NOMO-1 treated with dmso at 0.1 percent for 144 hours (cell line): Measurements from ENCODE around the gene UBE2E1.

ENCODE experiments used
- DNase-seq: peaks from one replicate; lab custom pipeline; 2025; ENCODE audit not compliant: unreplicated experiment; lab: John Stamatoyannopoulos, UW

The UBE2E1 gene

DNA sequence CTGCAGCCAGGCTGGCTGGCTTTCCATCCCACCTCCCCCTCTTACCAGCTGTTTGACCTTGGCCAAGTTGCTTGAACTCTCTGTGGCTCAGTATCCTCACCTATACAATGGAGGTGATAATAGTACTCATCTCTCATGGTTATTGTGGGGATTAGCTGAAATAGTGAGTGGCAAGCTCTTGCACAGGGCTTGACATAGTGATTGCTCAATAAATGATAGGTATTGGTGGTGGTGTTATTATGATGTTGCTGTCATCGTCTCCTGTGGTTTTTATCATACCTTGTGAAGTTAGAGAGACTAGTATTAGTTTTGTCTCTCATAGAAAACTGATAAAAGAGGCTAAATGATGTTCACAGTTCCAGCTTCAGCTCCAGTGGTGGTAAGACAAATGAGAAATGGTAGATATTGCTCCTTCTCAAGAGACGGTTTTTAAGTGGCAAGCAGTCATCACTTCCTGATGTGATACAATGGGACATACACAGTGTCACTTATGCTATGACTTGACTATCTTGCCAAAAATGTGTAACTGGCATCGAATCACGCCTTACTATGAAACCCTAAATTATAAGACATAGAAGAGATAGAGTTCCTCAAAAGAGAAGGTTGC lies 12.1 kb upstream of the UBE2E1 start:
- DNase-seq = no peak

DNA sequence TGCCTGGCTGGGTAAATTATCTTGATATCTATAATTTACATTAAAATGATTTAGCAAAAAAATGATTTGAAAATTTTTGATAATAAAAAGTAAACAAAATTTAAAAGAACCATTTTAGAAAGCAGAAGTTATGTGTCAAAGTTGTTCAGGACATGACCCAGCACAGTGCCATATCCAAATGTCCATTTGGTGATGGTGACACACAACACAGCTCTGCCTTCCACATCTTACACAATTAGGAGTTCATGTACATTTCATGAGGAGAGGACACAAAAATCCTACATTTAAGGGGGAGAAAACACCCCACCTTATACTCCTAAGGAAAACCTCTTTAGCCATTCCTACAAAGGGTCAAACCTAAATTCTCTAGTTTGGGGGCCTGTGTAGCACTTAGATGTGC lies 10.7 kb upstream of the UBE2E1 start:
- DNase-seq = no peak

DNA sequence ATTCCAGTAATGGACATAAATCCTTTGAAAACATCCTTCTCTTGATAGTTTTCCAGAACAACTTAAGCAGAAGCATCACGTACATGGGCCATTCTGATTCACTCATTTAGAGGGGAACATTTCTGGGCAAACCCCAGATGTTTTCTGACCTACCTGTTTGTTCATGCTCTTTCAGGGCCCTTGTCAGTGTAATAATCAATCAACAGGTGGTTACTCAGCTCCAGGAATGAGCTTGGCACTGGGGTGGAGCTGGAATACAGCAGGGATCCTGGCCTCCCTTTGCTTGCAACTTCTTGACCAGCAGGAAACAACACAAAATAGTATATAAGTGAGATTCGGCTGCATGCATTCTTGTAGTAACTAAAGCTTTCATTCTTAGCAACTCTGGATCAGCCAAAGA lies 9.2 kb upstream of the UBE2E1 start:
- DNase-seq = no peak

DNA sequence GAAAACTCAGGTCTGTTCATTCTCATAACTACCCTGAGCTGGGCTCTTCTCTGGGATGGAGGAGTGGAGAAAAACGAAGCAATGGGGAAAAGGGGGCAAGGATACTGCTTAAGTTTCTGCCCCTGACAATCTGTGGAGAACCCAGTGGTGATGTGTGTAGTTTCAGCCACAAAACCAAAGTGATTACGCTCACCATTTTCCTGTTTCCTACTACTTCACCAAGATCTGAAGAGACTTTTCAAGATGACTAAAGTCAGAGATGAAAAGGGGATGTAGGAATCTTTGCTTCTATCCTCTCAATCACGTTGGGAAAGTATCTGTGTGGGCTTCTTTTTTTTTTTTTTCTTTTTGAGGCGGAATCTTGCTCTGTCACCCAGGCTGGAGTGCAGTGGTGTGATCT lies 8.3 kb upstream of the UBE2E1 start:
- DNase-seq = no peak

DNA sequence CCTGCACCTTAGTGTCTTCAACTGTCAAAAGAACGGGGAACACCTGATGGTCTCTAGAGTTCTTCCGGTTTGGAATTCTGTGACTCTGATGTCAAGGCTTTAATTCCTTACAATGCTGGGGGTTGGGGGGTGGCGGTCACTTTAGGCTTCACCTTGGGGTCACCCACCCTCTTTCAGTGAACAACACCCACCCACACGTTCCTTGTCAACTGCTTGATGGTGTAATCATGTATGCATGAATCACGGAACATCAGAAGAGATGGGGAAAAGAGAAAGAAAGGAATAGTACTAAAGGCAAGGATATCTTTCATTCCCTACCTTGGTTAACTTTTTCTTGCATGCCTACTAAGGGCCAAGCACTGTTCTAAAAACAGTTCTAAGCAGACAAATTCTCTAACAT lies 7.3 kb upstream of the UBE2E1 start:
- no peak for DNase-seq

DNA sequence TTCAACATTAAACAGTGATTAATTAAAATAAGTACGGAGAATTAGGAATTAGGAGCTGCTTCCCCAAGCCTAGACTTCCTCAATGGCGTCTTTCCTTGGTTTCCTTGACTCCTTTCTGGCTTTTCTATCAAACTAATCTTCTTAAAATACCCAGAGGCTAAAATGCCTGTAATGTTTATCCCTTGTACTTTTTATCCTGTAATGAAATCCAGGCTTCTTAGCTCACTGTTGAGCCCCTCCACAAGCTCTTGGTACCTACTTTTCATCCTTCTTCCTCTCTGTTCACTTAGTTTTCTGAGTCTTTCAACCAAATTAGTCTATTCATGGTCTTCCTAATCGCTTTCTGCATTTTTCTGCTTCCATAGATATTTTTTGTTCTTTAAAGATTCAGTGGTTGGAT lies 6.9 kb upstream of the UBE2E1 start:
- no peak for DNase-seq

DNA sequence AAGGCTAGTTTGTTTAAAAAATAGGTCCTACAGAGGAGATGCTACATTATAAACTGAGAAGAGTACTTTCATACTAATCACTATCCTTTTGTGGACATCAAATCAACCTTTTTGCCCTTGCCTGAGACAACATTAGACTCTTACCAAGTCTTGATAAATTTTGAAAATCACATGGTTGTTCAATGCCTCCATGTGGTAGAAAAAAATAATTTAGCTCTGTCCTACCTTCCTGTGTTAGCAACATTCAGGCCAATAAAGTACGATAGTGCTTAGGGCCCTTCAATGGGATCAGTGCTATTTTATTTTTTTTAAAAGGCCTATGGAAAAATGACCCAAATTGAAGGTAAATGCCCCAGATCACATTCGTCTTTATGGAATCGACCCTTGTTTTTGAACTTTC lies 5.0 kb upstream of the UBE2E1 start:
- no peak for DNase-seq

DNA sequence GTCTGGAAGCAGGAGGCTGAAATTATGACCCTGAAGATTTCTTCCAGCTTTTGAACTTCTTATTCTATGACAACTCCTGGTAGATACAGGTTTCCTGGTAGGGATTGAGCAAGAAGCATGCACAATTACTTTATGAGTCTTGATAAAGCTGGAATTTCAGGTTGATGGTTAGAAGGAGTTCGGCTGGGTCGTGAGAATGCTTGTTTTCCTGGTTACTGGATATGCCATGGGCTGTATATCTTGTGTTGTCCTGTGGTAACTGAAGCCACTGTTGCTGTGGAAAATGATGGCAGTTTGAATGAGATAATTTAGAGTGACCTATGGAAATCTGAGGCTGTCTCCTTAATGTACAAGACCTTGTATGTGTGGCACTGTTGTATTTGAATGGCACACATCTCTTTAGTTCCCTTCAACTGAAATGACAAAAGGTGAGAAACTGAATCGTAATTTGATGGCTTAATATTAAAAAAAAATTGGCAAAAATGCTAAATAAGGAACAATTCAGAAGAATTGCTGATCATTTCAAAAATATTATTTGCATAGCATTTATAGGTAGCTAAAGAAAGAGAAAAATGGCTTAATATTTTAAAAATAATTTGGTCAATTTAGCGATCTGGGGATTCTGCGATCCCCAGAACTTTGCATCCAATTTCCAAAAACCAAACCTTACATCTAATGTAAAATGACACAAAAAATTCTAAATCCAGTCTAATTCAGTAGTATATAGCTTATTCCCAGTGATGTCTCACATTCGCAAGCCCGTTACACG lies 1.1 kb upstream of the UBE2E1 start:
- DNase-seq = no peak

DNA sequence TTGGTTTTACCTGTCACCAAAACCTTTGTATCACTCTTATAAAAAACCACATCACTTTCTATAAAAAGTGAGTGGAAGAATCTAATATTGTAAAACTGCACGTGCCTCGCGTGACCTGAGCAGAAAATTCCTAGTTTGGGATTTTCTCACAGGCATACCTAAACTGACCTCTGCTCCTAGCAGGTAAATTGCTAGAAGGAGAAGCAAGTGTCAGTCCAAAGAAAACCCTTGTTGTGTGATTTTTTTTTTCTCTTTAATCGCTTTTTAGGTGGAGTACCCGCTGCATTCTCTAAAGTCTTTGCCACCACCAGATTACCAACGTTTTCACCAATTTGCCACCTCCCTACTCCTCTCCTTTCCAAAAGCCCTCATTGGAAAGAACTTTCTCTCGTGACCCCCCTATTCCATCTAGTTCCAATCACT lies 534 bp upstream of the UBE2E1 start:
- DNase-seq = no peak

DNA sequence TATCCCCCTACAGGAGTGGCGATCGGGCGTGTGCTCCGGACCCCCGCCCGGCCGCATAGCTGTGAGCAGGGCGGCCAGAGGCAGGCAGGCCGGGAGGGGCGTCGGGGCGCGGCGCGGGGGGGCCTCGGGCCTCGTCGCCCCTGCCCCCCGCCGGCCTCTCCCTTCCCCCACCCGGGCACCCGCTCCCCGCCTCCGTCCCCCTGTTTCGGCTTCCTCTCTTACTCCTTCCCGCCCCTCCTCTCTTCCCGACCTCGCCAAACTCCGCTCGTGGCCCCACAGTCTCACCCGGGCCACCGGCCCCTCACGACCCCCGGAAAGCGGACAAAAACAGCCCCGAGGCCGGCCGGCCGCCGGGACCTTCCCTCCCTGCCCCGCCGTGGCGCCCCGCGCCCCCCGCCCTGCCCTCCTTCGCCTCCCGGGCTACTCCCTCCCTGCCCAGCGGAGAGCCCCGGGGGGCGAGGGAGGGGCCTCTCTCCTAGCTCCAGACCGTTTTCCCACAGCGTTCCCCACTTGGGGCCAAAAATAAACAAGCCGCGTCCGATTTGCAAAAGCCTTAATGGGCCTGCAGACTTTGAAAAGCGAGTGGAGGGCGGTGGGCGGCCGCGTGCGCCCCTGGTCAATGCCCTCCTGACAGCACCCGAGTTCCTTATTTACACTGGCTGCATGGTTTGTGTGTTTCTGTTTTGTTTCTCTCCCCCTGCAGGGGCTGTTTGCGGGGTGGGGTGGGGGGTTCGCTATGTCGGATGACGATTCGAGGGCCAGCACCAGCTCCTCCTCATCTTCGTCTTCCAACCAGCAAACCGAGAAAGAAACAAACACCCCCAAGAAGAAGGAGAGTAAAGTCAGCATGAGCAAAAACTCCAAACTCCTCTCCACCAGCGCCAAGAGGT lies 1.0 kb downstream of the UBE2E1 start:
- DNase-seq = no peak

DNA sequence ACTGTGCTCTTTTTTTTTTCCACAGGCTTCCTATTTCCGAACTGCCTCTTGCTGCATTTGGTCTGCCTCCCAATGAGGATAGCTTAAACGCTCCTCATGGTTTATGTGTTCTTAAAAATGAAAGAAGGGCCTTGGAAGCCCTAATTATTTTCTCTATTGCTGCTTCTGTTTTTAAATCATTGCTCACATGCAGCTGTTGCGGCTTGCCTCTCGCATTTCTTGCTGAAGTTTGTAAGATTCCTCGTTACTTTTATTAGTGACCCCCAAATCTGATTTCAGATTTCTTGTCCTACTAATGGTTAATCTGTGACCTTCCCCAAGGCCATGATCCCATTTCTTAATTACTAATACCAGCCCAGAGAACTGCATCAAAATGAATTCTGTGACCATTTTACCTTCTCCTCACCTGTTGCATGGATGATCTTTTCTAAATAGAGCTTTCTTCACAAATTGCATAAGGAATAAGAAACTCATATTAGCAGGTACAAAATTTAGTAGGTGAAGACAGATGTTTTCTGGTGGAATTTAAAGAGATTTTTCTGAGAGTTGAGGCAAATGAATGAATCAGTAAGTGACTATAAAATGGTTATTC lies 1.8 kb downstream of the UBE2E1 start:
- DNase-seq = no peak

DNA sequence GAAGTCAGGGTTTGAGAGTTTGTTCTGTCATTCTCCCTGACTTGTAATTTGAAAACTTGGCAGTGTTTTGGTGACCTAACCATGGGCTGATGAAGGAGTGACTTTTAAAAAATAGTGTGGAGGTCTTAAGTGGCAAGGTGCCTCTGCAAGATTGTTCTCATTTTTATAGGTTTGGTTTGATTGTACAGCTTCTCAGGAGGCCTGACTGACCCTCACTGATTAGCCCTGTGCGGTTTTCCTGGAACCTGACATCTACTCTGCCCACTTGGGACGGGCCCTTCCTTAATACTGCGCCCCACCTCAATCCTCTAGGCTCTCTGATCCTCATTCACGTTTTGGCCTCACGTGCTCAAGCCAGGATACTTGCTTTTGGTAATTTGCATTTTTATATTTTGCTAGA lies 2.8 kb downstream of the UBE2E1 start:
- no peak for DNase-seq

DNA sequence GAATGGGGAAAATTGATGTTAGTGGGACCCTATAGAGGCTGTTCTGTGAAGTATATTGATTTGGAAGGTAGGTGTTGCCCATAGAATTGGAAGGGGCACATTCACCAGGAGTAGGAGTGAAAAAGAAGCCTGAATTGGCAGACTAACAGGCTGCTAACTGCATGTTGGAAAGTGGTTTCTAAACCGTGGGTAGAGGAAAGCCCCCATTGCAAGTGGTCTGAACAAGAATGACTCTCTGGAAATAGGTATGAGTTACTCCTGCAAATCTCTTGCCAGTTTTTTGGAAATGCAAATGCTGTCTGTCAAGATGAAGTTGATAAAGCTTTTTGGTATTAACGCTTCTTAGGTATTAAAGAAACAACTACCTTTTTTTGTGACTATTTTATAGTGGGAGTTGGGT lies 3.5 kb downstream of the UBE2E1 start:
- DNase-seq = no peak

DNA sequence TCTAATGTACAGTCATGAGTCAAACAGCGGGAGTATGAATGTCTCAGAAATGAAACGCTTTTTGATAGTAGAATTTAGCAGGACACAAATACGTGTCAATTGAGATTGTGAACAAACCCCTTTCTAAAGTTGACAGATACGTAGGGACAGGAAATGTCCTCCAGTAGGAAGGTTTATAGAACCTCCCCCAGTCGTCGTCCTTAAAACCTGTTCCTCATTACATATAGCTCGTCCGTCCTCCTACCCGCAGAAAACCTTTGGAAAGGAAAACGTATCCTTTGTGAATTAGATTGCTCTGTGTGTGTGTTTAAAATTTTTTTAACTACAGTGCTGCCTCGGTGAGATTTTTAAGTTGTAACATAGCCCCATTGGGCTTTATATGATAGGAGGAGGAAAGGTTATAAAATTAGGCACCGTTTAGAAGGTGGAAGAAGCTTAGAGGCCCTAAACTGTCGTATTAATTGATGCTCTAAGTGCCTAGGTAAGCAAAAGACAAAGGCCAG lies 4.1 kb downstream of the UBE2E1 start:
- DNase-seq = no peak

DNA sequence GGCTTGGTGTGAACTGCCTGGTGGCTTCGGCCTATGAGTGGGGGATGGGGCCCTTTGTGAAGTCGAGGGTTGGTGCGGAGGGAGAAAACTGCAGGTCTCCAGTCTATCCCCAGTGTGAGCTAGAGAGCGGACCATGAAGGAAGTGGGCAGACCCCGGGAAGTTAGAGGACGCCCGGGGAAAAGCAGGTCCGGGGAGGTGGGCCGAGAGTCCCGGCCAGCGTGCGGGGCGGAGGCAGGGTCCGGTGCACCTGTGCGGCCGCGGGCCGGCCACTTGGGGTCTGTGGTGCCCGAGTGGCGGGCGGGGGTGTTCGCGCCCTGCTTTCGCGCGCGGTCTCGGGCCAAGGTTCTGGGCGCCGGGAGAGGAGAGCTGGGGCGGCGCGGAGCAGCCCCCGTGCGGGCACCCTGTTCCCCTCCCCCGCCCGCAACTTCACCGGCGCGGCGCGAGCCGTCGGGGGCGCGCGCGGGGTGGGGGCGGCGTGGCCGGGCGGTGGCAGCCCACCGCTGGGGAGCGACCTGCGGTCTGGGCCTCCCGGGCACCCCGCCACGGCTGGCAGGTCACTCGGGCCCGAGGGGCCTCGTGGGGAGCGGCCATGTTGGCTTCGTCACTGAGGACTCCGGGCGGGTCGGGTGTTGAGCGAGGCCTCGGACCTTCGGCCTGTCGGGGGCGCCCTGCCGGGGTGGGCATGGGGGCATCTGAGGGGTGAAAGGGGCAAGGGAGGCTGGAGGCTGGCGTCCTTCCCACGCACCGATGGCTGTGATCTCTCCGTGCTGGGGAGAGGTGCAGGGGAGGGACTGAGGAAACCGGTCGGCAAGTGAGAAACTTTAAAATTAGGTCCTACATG lies 4.8 kb downstream of the UBE2E1 start:
- no peak for DNase-seq

DNA sequence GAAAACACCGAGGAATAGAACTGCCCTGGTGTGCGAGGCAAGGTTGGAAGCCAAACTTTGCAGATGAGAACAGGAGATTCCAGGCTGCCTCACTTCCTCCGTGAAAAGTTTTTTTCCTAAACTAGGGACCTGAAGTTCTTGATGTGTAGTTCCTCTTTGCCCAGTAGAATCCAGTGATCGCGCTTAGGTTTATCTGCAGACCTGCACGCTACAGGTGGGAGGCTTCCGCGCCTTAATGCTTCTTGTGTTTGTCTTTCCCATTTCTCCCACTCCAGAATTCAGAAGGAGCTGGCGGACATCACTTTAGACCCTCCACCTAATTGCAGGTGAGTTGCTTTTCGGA lies 5.4 kb downstream of the UBE2E1 start:
- DNase-seq = no peak

DNA sequence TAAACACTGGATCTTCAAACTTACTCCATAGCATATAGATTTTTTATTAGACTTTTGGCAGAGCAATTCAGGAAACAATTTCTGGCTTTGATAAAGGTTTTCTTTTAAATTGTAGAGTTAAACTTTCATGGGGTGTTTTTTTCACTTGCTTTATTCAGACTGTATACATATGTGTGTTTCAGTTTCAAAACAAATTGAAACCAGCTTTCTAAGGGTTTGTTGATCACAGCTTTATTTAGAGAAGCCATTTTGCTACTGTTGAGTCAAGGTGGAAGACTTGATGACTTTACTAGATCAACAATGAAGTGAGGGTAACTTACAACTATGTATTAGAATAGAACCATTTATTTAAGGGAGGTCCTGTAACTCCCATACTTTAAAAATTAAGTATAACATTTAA lies 6.2 kb downstream of the UBE2E1 start:
- DNase-seq = no peak

DNA sequence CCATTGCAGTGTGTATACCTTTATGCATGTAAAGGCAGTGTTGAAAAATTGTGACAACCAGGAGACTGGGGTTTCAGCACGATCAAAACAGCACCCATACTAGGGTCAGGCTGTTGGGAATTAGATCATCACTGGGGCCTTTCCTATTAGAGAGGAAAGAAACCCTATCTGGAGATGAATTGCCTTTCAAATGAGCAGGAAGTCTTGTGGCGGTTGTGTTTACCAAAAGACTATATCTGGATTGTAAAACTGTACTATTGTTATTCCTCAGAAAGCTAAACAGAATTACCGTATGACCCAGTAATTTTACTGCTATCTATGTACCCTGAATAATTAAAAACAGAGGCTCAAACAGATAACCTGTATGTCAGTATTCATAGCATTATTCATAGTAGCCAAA lies 10.1 kb downstream of the UBE2E1 start:
- no peak for DNase-seq

DNA sequence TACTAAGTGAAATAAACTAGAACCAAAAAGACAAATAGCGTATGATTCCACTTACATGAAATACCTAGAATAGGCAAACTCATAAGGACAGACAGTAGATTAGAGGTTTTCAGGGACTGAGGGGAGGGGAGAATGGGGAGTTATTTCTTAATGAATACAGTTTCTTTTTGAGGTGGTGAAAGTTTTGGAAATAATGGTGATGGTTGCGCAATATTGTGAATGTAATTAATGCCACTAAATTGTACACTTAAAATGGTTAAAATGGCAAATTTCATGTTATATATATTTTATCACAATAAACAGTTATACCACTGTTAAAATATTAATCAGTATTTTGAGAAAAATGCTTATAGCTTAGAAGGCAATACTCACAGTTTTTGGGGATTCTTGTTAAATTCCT lies 11.0 kb downstream of the UBE2E1 start:
- DNase-seq = no peak

DNA sequence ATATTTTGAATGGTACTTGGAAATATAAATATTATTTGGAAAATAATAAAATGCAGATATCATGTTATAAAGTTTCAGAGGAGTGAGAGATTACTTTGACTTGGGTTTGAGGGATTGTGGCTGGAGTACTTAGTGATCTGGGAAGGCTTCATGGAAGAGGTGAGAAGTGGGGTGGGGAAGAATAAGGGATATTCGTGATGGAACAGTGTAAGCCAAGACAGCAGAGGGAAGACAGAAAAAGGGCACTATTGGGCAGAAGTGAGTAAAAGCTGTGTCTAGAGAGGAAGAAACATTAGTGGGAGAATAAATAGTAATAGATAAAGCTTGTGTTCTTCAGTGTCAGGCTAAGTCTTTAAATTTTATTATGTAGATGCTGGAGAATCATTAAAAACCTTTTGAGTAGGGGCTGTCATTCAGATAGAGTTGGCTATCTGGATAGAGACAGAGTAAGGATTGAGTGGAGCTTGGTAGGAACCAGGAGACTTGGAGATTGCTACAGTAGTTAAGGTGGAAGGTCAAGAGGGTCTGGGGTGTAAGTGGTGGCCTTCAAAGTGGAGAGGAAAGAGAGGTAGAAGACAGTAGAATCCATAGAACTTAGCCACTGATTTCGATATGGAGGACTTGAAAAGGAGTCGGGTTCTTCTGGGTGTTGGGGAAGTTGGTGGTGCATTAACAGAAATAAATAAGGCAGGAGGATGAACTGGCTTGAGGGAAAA lies 11.9 kb downstream of the UBE2E1 start:
- no peak for DNase-seq
